ENCODE measurements around the gene IFI27.
"Not testable (repeated sequence)": the region's sequence is repeated elsewhere in the genome, so short reads cannot be mapped to it uniquely, and the experiment has no call there.

Gene IFI27

DNA sequence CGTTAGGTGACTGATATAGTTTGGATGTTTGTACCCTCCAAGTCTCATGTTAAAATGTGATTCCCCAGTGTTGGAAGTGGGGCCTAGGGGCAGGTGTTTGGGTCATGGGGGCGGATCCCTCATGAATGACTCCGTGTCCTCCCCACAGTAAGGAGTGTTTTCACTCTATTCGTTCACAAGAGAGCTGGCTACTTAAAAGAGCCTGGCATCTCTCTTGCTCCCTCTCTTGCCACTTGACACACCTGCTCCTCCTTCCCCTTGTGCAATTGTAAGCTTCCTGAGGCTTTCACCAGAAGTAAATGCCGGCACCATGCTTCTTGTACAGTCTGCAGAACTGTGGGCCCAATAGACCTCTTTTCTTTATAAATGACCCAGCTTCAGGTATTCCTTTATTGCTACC is 16.3 kb downstream of the IFI27 start:
- no peak for DNase-seq

- no peak for DNase-seq
Measured at GRCh38 chr14:94127330-94127729, 16.8 kb downstream of the IFI27 start.

- no peak for DNase-seq
Measured at GRCh38 chr14:94128216-94128839, 17.8 kb downstream of the IFI27 start.

DNA sequence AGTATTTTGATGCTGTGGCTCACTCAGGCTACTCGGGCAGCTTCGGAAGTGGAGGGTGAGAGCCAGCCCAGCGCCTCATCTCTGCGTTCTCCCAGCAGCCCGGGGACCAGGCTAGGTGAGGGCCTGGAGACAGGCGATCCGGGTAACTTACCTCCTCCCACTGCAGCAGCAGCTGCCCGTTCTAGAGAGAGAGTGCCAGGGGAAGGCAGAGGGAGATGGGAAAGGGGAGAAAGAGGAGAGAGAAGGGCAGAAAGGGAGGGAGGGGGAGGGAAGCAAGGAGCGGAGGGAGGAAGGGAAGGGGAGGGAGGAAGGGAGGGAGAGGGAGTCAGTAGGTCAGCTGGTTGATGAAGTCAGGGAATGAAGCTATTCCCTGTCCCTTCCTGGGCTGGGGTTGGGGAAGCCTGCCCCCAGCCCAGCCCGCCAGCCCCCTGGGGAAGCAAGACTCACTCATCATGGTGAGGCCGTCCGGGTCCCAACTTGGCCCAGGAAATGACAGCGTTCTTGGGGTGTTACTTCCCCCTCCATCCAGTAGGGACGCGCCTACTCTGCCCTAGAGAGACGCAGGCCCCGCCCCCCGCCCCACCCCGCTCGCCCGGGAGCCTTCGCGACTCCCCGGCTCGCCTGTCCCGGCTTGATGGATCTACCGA is 18.7 kb downstream of the IFI27 start, which contains the start of gene IFI27L2:
Gene IFI27L2, minus strand, starts transcription at position 494 of the 647 bp plus-strand sequence. Its CDS starts 40 bp downstream, at position 454.
- no peak for DNase-seq

- peak; percentile 63 for DNase-seq
Measured at GRCh38 chr14:94129758-94130414, 19.4 kb downstream of the IFI27 start.

DNA sequence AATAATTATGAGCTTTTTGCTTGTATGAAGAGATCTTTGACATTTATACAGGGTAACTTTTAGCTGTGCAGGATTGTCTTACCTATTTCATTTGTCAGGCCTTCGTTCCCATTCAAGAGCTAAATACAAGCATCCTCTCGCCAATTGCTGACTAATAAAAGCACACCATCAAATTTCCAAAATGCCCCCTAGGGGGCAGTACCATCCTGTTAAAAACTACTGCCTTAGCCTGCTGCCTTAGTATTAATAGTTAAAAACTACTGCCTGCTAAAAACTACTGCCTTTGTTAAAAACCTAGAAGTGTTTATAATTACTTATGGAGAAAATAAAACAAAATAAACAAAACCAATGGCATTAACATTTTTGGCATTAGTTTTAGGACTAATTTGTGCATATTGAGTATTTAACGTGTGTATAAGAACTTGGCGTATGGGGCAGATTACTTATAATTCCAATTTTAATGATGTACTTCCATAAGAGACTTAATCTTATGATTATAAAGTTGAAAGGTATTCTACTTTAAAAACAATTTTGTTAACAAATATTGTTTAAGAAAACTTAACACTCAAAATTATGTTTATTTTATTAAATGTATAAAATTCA is 21.9 kb downstream of the IFI27 start:
- peak; percentile 56 for DNase-seq

DNA sequence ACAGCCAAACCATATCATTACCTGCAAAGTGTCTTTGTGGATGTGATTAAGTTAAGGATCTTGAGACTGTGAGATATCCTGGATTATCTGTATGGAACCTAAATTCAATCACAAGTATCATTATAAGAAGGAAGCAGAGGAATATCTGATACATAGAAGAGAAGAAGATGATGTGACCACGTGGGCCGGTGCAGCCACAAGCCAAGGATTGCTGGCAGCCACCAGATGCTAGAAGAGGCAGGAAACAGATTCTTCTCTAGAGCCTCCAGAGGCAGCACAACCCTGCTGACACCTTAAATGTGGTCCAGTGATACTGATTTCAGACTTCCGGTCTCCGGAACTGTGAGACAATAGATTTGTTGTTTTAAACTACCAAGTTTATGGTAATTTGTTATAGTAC is 24.9 kb downstream of the IFI27 start:
- DNase-seq: no peak

- peak; percentile 39 for DNase-seq
Measured at GRCh38 chr14:94136575-94137331, 26.2 kb downstream of the IFI27 start.

DNA sequence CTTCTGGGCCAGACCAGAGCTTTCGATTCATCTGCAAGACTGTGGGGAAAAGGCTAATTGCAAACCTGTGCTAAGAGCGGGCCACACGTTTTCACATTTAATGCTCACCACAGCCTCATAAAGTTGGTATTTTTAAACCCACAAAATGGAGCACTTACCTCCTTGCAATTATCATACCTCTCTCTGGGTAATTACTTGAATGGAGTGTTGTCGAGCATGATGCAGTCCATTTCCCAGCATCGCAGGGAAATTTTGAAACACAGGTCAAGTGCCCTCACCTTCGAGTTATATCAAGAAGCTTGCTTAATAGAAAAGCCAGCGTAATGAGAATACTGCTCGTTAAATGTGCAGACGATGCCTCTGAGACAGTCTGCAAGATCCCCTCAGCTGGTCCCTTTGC is 27.7 kb downstream of the IFI27 start:
- DNase-seq: no peak

DNA sequence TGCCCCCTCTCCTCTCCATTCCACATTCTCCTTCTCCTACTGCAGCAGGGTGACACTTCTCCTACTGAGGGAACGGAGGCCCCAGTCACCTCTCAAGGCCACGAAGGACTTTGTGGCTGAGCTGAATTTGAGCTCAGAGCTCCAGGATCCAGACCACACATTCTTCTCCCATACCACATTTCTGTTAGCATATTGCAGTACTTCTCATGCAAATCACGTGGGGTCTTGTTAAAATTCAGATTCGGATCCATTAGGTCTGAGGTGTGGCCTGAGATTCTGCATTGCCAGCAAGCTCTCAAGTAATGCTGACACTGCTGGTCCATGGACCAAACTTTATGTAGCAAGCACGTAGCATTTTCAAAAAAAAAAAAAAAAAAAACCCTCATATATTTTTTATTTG is 28.5 kb downstream of the IFI27 start:
- no peak for DNase-seq

DNA sequence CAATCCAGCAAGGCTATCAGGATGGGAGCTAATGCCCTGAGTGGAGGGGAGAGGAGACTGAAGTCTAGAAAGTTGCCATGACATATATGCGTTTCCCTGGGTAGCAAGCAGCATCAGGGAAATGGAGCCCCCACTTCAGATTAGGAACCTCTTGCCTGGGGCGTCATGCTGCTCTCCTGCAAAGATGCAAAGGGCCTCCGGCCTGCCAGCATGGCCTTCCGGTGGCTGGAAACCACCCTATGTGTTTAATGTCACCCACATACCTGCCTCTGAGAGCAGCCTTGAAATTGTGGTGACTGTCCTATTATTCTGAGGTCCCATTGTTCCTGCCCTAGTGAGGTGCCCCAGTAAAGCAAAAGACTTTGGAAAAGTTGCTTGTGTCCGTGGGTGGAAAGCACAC is 28.9 kb downstream of the IFI27 start:
- DNase-seq: no peak

GRCh38 chr14:94142247-94142646 is 31.7 kb downstream of the IFI27 start:
- no peak for DNase-seq

DNA sequence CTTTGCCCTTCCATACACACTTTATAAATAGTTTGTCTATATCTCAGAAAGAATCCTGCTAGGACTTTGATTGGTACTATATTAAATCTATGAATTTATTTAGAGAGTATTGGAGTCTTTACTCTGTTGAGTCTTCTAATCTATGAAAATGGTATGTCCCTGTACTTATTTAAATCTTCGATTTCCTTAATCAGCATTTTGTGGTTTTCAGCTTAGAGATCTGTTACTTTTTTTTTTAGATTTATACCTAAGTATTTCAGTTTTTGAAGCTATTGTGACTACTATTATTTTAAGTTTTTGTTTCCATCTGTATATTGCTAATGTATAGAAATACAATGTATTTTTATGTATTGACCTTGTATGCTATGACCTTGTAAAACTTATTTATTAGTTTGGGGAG is 32.3 kb downstream of the IFI27 start:
- no peak for DNase-seq

- DNase-seq: no peak
Measured at GRCh38 chr14:94143239-94143638, 32.7 kb downstream of the IFI27 start.

- DNase-seq: no peak
Measured at GRCh38 chr14:94143711-94144110, 33.2 kb downstream of the IFI27 start.

- DNase-seq: no peak
Measured at GRCh38 chr14:94144765-94145164, 34.2 kb downstream of the IFI27 start.

- peak; percentile 67 for DNase-seq
Measured at GRCh38 chr14:94145902-94146527, 35.5 kb downstream of the IFI27 start.

DNA sequence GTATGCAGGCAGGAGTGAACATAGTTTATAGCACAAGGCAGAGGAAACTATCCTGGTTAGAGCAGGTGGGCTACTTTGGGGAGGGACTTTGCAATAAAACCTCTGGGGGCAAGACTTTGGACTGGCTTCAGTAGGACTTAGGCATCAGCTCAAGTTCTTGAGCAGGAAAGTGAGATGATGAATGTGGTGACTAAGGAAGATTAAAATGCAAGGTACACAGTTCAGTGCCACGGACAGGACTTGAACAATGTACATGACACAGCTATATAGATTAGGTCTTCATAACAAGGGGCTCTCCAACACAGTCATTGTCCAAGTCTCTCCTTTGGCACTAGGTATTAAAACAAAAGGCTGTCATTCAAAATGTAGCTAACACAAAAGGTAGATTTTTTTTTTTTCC is 42.1 kb downstream of the IFI27 start:
- DNase-seq: no peak

DNA sequence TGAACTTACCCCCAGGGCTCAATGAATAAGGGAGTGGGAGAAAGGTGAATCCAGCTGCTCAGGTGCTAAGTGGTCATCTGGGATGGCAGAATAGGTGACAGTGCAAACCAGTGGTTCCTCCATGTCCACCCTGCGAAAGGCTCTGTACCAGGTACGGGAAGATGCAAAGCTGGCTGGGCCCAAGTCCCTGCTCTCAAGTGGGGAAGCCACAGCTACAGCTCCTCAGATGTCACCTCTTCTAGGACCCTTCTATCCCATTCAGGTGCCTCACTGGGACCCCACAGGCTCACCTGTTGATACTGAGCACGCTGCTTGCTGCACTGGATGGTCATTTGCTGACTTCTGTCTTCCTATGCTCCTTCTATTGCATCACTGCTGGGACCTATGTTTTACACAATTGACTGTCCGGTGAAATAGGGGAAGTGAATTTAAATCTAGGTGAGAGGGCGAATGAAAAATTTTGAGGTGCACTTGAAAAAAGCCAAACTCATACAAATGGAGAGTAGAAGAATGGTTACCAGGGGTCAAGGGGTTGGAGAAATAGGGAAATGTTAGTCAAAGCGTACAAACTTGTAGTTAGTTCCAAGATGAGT is 43.3 kb downstream of the IFI27 start:
- DNase-seq: no peak

GRCh38 chr14:94156143-94156542 is 45.6 kb downstream of the IFI27 start:
- DNase-seq: not testable (repeated sequence)

GRCh38 chr14:94157197-94157596 is 46.7 kb downstream of the IFI27 start:
- no peak for DNase-seq

GRCh38 chr14:94158239-94158883 is 47.8 kb downstream of the IFI27 start:
- no peak for DNase-seq

All from DMS 273 treated with DMSO at 0.1 percent for 48 hours (cell line).